ENCODE results near the gene C14orf132.

DNA sequence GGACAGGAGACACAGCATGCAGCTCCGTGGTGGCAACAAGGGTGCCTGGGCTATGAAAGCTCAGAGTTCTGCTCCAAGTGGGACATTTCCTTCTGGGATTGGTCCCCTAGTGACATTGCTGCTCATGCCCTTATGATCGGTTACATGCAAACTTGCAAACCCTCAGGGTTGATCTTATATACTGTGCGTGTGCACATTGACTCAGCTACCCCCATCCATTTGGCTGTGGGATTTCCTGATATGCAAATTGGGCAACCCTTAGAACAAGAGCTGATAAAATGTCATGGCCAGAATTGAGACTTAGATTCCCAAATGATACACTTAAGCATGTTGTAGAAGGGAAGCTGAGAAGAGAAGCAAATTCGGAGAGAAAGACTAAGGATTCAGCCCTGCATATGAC, 92.7 kb downstream of the C14orf132 start:
- TF ChIP-seq CBX5 (IDR thresholded peaks at IDR 0.05; ENCODE audit: borderline replicate concordance, low read depth) (no peak), BCL6 (CRISPR knock-in tag; IDR thresholded peaks at IDR 0.05) (no peak), NCOA2 (IDR thresholded peaks at IDR 0.05; ENCODE audit: partially characterized antibody in 2 of 2) (no peak), TEAD4 (IDR thresholded peaks at IDR 0.05; ENCODE audit: low read length) (no peak), TEAD4 (CRISPR knock-in tag; IDR thresholded peaks at IDR 0.05; ENCODE audit: borderline replicate concordance) (no peak), MYBL2 (IDR thresholded peaks at IDR 0.05; ENCODE audit: low read depth) (no peak), MYBL2 (CRISPR knock-in tag; IDR thresholded peaks at IDR 0.05; ENCODE audit: borderline replicate concordance) (no peak)
